ENCODE measurements around the gene TMTC4. TPM values are rescaled to one million over a fixed set of nuclear protein-coding genes. Genes with fewer than 3 reads are reported as not detected.

The TMTC4 gene
- total RNA-seq, 3 donors from 2014 or later (not counting 1 experiment from before 2014, with no cell fraction given): 16.2 to 24.9 (median 17.3) TPM

GRCh38 chr13:100715604-100716003 is 41.0 kb upstream of the TMTC4 start:
- no peaks in the 10 kb centered on the region for H3K36me3 Mint-ChIP-seq
- ATAC-seq (peak in 1 of 3 donors; percentile 31), DNase-seq (no peak)
- no peaks in the 10 kb centered on the region for H3K27me3 ChIP-seq (ENCODE audit: control insufficient read depth, insufficient read depth, low read length)
- intact Hi-C loops (cut with micrococcal nuclease): no loop called here
- H3K36me3 ChIP-seq (ENCODE audit: control insufficient read depth, insufficient read depth, low read length): no peaks in the 10 kb centered on the region
- no peaks in the 10 kb centered on the region for H3K4me1 Mint-ChIP-seq
- TF ChIP-seq CTCF (IDR thresholded peaks at IDR 0.05): no peak
- no peaks in the 10 kb centered on the region for H3K4me1 ChIP-seq (ENCODE audit: control insufficient read depth, insufficient read depth, low read length)
- no peak overlapping the region for H3K27ac ChIP-seq (ENCODE audit: low read length)
- H3K27me3 Mint-ChIP-seq (ENCODE audit: low read depth in 2 of 2): no peaks in the 10 kb centered on the region
- no peak overlapping the region for H3K4me3 Mint-ChIP-seq
- no peaks in the 10 kb centered on the region for H3K9me3 Mint-ChIP-seq
- no peak overlapping the region for H3K27ac Mint-ChIP-seq
- 90% methylated on average over 7 of the region's 7 CpGs for WGBS (ENCODE audit: insufficient coverage)
- H3K4me3 ChIP-seq (ENCODE audit: low read length): no peak overlapping the region
- no peaks in the 10 kb centered on the region for H3K9me3 ChIP-seq (ENCODE audit: control insufficient read depth, insufficient read depth, low read length)

GRCh38 chr13:100714478-100714877 is 39.9 kb upstream of the TMTC4 start:
- no peak overlapping the region for H3K27ac Mint-ChIP-seq
- H3K9me3 ChIP-seq (ENCODE audit: control insufficient read depth, insufficient read depth, low read length): no peaks in the 10 kb centered on the region
- no peak for DNase-seq
- no peaks in the 10 kb centered on the region for H3K36me3 Mint-ChIP-seq
- intact Hi-C loops (cut with micrococcal nuclease): no loop called here
- H3K36me3 ChIP-seq (ENCODE audit: control insufficient read depth, insufficient read depth, low read length): no peaks in the 10 kb centered on the region
- H3K4me3 ChIP-seq (ENCODE audit: low read length): no peak overlapping the region
- no peaks in the 10 kb centered on the region for H3K4me1 ChIP-seq (ENCODE audit: control insufficient read depth, insufficient read depth, low read length)
- no peaks in the 10 kb centered on the region for H3K27me3 ChIP-seq (ENCODE audit: control insufficient read depth, insufficient read depth, low read length)
- WGBS (ENCODE audit: insufficient coverage): 86% methylated on average over 1 of the region's 2 CpGs
- no peaks in the 10 kb centered on the region for H3K27me3 Mint-ChIP-seq (ENCODE audit: low read depth in 2 of 2)
- no peak for TF ChIP-seq CTCF (IDR thresholded peaks at IDR 0.05)
- no peaks in the 10 kb centered on the region for H3K9me3 Mint-ChIP-seq
- no peak for ATAC-seq
- no peak overlapping the region for H3K4me3 Mint-ChIP-seq
- no peak overlapping the region for H3K27ac ChIP-seq (ENCODE audit: low read length)
- H3K4me1 Mint-ChIP-seq: no peaks in the 10 kb centered on the region

- intact Hi-C loops (cut with micrococcal nuclease): no loop called here
- WGBS (ENCODE audit: insufficient coverage): 100% methylated on average over 3 of the region's 5 CpGs
Observed at GRCh38 chr13:100710176-100710575, 35.6 kb upstream of the TMTC4 start.

More at GRCh38 chr13:100710176-100710575, 35.6 kb upstream of the TMTC4 start:
- no peak for ATAC-seq
- H3K9me3 Mint-ChIP-seq: no peaks in the 10 kb centered on the region
- TF ChIP-seq CTCF (IDR thresholded peaks at IDR 0.05): no peak
- no peak overlapping the region for H3K4me3 Mint-ChIP-seq
- no peaks in the 10 kb centered on the region for H3K9me3 ChIP-seq (ENCODE audit: control insufficient read depth, insufficient read depth, low read length)
- no peaks in the 10 kb centered on the region for H3K36me3 Mint-ChIP-seq
- no peaks in the 10 kb centered on the region for H3K36me3 ChIP-seq (ENCODE audit: control insufficient read depth, insufficient read depth, low read length)
- H3K4me1 ChIP-seq (ENCODE audit: control insufficient read depth, insufficient read depth, low read length): no peaks in the 10 kb centered on the region
- H3K4me3 ChIP-seq (ENCODE audit: low read length): no peak overlapping the region
- no peaks in the 10 kb centered on the region for H3K27me3 ChIP-seq (ENCODE audit: control insufficient read depth, insufficient read depth, low read length)
- no peaks in the 10 kb centered on the region for H3K4me1 Mint-ChIP-seq
- no peak overlapping the region for H3K27ac Mint-ChIP-seq
- no peak overlapping the region for H3K27ac ChIP-seq (ENCODE audit: low read length)
- no peaks in the 10 kb centered on the region for H3K27me3 Mint-ChIP-seq (ENCODE audit: low read depth in 2 of 2)
- no peak for DNase-seq

Data from natural killer cell (primary cell).